ENCODE data around the gene ME3. TPM values are rescaled to one million over a fixed set of nuclear protein-coding genes. Genes with fewer than 3 reads are reported as not detected.

The ME3 gene
- total RNA-seq, 1 experiment from 2014 or later, result 35.3 TPM

- CTCF ChIA-PET, result no interaction called here
- H3K36me3 ChIP-seq (ENCODE audit: control insufficient read depth, insufficient read depth, low read length), result no peaks in the 10 kb centered on the region
- no peaks in the 10 kb centered on the region; the same call in 1 of the 2 replicates for H3K9me3 ChIP-seq (ENCODE audit: control insufficient read depth, insufficient read depth, low read depth, low read length)
- ATAC-seq (no peak), DNase-seq (ENCODE audit: low read depth, low spot score) (no peak)
- in situ Hi-C loops (cut with HindIII; ENCODE audit: low pct_unique_long_range_greater_than_20kb, low sequenced_read_pairs) (no loop called here), intact Hi-C loops (cut with micrococcal nuclease; ENCODE audit: unreplicated experiment) (no loop called here)
- no TSS peak for BruUV-seq (replicated peaks)
- H3K27ac ChIP-seq (ENCODE audit: low read length), result no peak overlapping the region
- H3K4me1 ChIP-seq (ENCODE audit: control insufficient read depth, insufficient read depth, low read length), result peaks cover 8% of the 10 kb centered on the region; the same call in 1 of the 2 replicates
- no peak overlapping the region for H3K4me3 ChIP-seq (ENCODE audit: low read depth in 2 of 2, low read length in 2 of 2)
- TF ChIP-seq REST (IDR thresholded peaks at IDR 0.05; ENCODE audit: insufficient read depth in 1 of 2, low read depth in 2 of 2, low read length in 1 of 2) (no peak), CTCF (IDR thresholded peaks at IDR 0.05) (no peak), SIN3A (IDR thresholded peaks at IDR 0.05; ENCODE audit: borderline replicate concordance, insufficient read depth, low read depth, low read length) (no peak), POLR2AphosphoS5 (IDR thresholded peaks at IDR 0.05; ENCODE audit: low read depth, low read length) (no peak), TCF7L2 (IDR thresholded peaks at IDR 0.05; ENCODE audit: low read depth, low read length) (no peak)
- POLR2A ChIA-PET, result no interaction called here
- H3K27me3 ChIP-seq (ENCODE audit: control insufficient read depth, insufficient read depth, low read length), result no peaks in the 10 kb centered on the region
Measured at GRCh38 chr11:86625981-86626380, 46.4 kb downstream of the ME3 start.

- intact Hi-C loops (cut with micrococcal nuclease; ENCODE audit: unreplicated experiment) (no loop called here), in situ Hi-C loops (cut with HindIII; ENCODE audit: low pct_unique_long_range_greater_than_20kb, low sequenced_read_pairs) (no loop called here)
- no peaks in the 10 kb centered on the region; the same call in 1 of the 2 replicates for H3K9me3 ChIP-seq (ENCODE audit: control insufficient read depth, insufficient read depth, low read depth, low read length)
- no peak overlapping the region for H3K27ac ChIP-seq (ENCODE audit: low read length)
- ChIA-PET POLR2A (no interaction called here), CTCF (interaction anchor here (0.5 kb wide), 1 partner anchor 9 kb away, joined by 3 read pairs; no protein-coding TSS in a partner anchor)
- H3K4me1 ChIP-seq (ENCODE audit: control insufficient read depth, insufficient read depth, low read length), result peaks cover 6% of the 10 kb centered on the region; the same call in 1 of the 2 replicates
- H3K27me3 ChIP-seq (ENCODE audit: control insufficient read depth, insufficient read depth, low read length), result no peaks in the 10 kb centered on the region
- TF ChIP-seq CTCF (IDR thresholded peaks at IDR 0.05), result no peak
- no peak for TF ChIP-seq REST (IDR thresholded peaks at IDR 0.05; ENCODE audit: insufficient read depth in 1 of 2, low read depth in 2 of 2, low read length in 1 of 2)
- TF ChIP-seq TCF7L2 (IDR thresholded peaks at IDR 0.05; ENCODE audit: low read depth, low read length), result no peak
- TF ChIP-seq POLR2AphosphoS5 (IDR thresholded peaks at IDR 0.05; ENCODE audit: low read depth, low read length), result no peak
- TF ChIP-seq SIN3A (IDR thresholded peaks at IDR 0.05; ENCODE audit: borderline replicate concordance, insufficient read depth, low read depth, low read length), result no peak
- H3K4me3 ChIP-seq (ENCODE audit: low read depth in 2 of 2, low read length in 2 of 2), result no peak overlapping the region
- DNase-seq (ENCODE audit: low read depth, low spot score), result no peak
- BruUV-seq (replicated peaks), result no TSS peak
- no peak for ATAC-seq
- H3K36me3 ChIP-seq (ENCODE audit: control insufficient read depth, insufficient read depth, low read length), result no peaks in the 10 kb centered on the region
Measured at GRCh38 chr11:86625544-86625943, 46.9 kb downstream of the ME3 start.
